ENCODE data around the gene RASSF3.

DNA sequence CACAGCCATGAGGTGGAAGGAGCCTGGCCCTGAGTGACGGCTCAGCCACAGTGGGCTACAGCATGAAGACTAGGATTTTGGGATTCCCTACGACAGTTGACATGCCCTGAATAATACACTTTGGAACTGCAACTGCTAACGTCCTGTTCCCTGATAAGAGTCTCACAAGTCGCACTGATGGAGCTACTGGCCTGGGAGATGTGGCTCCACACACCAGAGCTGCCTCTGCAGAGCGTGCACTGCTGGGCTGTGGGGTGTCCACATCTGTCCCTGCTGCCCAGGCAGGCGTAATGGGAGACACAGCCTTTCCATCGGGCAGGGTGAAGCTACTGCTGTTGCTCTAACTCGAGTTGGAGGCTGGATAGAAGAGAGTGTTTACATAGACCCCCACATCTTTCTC is 42.7 kb upstream of the RASSF3 start:
- TF ChIP-seq EZH2 (IDR thresholded peaks at IDR 0.05; ENCODE audit: borderline replicate concordance, low read length): no peak
- TF ChIP-seq, protein P1, sequence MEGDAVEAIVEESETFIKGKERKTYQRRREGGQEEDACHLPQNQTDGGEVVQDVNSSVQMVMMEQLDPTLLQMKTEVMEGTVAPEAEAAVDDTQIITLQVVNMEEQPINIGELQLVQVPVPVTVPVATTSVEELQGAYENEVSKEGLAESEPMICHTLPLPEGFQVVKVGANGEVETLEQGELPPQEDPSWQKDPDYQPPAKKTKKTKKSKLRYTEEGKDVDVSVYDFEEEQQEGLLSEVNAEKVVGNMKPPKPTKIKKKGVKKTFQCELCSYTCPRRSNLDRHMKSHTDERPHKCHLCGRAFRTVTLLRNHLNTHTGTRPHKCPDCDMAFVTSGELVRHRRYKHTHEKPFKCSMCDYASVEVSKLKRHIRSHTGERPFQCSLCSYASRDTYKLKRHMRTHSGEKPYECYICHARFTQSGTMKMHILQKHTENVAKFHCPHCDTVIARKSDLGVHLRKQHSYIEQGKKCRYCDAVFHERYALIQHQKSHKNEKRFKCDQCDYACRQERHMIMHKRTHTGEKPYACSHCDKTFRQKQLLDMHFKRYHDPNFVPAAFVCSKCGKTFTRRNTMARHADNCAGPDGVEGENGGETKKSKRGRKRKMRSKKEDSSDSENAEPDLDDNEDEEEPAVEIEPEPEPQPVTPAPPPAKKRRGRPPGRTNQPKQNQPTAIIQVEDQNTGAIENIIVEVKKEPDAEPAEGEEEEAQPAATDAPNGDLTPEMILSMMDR (conservative IDR thresholded peaks at IDR 0.05 in 1 of 2, IDR thresholded peaks at IDR 0.05 in 1 of 2; ENCODE audit: extremely low read depth in 1 of 2, insufficient read depth in 1 of 2, low read depth in 1 of 2, low read length in 2 of 2): no peak
